Tongue (tissue), 2 donors: ENCODE measurements around the gene HMCN2. TPM values are rescaled to one million over a fixed set of nuclear protein-coding genes. Genes with fewer than 3 reads are reported as not detected.
"Not testable (repeated sequence)": the region's sequence is repeated elsewhere in the genome, so short reads cannot be mapped to it uniquely, and the experiment has no call there.

Experiments
- DNase-seq: peaks from one replicate; pipeline ENCODE4 v3.0.0-alpha.2; 2015
- total RNA-seq: library from RNA; depleted of rRNA; stranded (reverse); fragments of >200 nt; gene quantifications from one replicate; pipeline ENCODE4 v1.2.3, GENCODE V29; 2014

HMCN2 gene
- total RNA-seq, 1 donor from 2014 or later: 30.9 TPM

DNA sequence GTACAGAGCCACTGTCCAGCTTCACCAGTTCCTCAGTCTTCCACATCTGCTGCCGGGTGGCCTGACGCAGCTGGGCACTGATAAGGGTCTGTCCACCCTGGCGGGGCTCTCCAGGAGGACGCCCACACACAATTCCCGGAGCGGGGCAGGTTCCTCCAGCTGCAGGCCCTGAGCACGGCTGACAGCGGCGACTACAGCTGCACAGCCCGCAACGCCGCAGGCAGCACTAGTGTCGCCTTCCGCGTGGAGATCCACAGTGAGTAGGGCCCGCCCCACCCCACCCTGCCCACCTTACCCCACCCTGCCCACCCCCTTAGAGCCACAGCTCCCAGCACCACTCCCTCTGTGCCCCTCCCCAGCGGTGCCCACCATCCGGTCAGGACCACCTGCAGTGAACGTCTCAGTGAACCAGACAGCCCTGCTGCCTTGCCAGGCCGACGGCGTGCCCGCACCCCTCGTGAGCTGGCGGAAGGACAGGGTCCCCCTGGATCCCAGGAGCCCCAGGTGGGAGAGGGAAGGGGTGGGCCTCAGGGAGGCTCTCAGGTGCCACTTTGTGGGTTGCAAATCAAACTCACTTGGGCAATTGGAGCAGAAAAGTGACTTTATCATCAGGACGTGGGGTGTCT is 130.4 kb downstream of the HMCN2 start:
- no peak for DNase-seq

DNA sequence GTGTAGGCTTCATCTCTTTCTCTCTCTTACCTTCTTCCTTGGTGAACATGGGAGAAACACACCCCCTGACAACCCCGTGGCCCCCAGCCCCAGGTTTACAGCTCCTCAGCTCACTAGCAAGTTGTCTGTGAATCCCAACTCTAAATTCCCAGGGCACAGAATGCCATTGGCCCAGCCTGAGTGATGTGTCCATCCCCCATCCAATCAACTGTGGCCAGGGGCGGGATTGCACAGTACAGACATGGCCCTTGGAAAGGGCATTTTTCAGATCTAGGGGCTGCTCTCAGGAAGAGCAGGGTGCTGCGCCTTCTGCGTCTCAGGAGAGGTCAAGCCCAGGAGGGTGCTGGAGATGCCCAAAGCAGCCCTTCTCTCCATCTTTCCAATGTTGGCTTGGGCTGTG is 131.0 kb downstream of the HMCN2 start:
- no peak for DNase-seq

DNA sequence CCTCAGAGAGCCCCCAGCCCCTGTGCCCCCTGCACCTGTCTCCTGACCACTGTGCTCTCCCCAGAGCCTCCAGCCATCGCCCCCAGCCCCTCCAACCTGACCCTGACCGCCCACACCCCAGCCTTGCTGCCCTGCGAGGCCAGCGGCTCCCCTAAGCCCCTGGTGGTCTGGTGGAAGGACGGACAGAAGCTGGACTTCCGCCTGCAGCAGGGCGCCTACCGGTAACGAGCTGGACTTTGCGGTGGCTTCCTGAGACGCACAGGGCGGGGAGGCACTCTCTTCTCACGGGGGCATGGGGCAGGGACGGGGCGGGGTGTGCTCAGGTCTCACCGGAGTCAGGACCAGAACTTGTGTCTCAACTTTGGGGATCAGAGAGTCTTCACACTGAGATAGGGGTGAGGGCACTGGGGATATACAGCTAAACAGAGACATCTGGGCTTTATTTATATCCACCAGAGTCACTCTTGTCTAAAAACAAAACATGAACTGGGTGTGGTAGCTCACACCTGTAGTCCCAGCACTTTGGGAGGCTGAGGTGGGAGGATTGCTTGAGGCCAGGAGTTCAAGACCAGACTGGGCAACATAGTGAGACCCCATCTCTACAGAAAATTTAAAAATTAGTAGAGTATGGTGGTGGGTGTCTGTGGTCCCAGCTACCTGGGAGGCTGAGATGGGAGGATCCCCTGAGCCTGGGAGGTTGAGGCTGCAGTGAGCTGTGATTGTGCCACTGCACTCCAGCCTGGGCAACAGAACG is 133.1 kb downstream of the HMCN2 start:
- no peak for DNase-seq

DNA sequence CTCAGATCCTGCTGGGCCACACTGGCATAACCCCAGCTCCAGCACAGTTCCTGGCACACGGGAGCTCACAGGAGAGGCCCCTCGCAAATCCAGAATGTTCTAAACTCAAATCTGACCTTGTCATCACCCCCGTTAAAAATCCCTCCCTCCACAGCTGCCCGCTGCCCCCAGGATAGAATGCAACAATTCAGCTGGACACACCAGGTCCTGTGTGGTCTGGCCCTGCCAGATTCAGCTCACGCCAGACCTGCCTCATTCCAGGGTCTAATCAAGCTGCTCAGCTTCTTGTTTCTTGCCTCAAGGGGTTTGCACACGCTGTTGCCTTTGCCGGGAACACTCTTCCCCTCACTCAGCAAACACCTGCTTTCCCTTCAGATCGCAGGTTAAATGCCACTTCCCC is 134.2 kb downstream of the HMCN2 start:
- DNase-seq: no peak

DNA sequence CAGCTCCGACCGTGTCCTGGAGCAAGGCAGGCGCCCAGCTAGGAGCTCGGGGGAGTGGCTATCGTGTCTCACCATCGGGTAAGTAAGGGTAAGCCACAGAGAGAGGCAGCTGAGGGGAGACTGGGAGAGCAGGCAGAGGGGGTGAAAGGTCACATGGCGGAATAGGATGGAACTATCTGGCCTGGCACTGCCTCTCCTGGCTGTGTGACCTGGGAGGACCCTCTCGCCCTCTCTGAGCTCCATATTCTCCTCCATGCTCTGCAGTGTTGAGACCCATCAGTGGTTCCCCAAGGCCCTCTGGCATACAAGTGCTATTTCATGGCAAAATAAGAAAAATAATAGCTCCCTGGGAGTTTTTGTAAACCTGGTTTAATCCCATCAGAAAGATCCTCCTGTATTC is 135.3 kb downstream of the HMCN2 start:
- DNase-seq: no peak

DNA sequence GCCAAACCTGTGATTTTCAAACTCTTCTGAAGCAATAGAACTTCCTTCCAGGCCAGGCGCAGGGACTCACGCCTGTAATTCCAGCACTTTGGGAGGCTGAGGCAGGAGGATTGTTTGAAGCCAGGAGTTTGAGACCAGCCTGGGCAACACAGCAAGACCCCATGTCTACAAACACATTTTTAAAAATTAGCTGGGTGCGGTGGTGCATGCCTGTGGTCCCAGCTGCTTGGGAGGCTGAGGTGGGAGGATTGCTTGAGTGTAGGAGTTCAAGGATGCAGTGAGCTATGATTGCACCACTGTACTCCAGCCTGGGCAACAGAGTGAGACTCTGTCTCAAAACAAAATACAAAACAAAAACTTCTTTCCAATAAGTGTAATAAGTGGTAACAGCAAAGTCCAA is 136.2 kb downstream of the HMCN2 start:
- DNase-seq: not testable (repeated sequence)

DNA sequence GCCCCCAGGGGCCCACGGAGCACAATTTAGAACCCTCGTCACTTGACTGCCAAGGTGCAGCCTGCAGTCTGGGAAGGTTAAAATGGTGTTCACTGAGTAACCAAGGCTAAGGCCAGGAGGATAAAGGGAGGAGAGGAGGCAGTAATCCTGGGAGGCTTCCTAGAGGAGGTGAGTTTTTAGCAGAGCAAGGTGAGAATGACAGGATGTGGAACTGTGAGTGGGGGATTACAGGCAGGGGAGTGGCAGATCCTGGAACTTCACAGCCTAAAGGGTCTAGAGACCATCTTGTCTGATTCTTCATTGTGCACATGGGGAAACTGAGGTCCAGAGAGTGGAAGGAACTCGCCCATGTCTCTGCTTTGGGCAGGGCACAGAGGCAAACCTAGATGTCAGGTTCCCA is 136.7 kb downstream of the HMCN2 start:
- no peak for DNase-seq

DNA sequence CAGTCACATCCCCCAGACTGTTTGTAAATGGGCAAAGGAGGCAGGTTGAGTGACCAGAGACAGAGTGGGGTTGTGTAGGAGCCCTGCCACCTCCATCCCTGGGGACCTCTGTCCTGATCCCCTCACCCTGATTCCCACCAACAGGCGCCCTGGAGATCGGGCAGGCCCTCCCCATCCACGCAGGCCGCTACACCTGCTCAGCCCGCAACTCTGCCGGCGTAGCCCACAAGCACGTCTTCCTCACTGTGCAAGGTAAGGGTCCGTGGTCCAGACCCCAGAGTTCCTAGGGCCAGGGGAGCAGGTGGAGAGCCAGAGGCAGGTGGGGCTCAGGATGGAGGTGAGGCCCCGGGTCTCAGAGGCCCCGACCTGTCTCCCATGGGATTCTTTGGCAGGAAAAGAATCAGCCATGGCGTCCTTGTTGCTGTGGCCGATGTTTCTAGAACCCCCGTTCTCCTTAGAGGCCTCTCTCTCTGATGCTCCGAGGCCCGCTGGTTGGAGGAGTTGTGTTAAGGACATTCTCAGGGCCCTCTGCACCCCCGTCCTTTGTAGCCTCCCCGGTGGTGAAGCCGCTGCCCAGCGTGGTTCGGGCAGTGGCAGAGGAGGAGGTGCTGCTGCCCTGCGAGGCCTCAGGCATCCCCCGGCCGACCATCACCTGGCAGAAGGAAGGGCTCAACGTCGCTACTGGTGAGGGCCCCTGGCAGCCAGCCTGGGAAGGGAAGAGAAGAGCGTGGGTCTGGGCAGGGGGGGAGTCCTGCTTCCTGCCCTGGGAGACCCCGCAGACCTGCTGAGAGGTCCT is 137.3 kb downstream of the HMCN2 start:
- DNase-seq: no peak

DNA sequence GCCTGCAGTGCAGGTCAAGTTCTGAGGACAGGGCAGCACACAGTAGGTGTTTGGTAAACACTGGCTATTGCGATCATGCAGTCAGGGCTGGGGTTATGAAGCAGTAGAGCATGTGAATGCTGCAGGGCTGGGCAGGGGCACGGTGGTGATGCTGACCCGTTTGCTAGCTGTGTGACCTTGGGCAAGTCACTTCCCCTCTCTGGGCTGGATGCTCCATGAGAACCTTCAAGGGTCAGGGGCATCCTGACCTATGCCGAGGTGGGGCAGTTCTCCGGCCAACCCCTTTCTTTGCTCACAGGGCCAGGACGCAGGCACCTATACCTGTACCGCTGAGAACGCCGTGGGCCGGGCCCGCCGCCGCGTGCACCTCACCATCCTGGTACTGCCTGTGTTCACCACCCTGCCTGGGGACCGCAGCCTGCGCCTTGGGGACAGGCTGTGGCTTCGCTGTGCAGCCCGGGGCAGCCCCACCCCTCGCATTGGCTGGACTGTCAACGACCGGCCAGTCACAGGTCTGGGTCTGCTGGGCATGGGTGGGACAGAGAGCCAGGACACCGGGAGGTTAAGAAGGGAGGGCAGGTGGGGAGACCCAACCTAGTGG is 140.2 kb downstream of the HMCN2 start:
- no peak for DNase-seq

DNA sequence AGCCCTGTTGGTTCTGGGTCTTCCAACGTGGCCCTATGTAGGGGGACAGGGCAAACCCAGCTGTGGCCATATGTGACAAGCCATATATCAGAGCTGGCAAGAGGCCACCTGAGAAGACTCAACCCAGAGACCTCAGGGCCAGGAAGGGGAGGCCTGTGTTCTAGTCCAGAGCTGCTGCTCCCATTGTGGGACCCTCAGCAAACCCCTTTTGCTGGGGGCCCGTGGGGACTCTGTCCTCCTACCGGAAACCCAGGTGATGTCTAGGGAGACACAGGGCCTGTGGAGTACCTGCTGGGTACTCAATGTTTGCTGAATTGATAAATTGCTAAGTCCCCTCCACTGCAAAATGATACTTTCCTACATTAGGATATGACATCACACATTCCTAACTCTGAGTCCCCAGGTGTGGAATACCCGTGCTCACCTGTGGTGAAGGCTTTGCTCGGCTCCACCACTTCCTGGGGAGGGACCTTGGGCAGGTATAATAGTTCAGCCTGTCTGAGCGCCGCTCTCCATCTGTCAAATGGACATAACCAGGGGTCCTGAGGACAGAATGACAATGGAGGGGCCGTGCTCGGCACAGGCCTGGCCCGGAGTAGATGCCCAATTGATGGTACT is 140.8 kb downstream of the HMCN2 start:
- DNase-seq: no peak

DNA sequence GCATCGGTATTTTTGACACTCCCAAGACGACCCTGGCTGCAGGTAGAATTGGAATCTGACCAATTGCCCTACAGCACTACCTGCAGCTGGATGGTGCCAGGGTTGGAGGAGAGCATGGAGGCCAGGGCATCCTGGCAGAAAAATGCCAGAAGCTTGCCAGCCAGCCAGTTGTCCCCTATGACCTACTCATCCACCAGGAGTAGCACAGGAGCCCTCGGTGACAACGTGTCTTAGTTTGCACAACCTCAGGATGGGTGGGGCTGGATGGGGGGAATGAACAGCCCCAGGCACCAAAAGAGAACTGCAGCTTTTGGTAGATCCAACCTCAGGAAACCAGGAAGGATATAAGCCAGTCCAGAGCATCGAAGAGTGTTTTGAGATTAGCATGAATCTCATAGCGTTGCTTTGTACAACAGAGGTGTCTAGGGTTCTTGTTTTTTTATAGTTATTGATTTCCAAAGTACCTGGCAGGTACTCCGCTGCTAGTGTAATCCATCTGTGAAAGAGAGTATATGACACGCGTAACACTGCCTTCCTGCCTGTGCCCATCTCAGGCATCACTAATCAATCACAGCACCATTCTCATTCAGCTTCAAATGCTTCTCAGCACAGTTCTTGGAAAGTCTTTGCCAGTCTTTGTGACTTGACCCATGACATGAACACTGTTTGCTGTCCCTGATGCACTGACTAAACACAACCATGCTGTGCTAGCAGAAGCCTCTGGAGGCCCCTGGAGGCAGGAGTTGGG is 142.5 kb downstream of the HMCN2 start:
- no peak for DNase-seq

DNA sequence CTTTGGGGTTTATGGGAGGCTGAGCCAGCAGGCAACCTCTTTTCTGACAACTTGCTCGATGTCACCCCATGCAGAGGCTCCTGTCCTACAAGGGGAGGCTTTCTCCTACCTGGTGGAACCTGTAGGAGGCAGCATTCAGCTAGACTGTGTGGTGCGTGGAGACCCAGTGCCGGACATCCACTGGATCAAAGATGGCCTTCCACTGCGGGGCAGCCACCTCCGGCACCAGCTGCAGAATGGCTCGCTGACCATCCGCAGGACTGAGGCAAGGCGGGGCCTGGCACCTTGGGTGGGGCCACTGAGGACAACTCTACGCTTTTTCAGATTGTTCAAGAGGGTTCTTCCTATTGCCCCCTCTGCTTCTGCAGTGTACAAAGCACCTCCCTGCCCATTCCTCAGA is 143.1 kb downstream of the HMCN2 start:
- DNase-seq: no peak

DNA sequence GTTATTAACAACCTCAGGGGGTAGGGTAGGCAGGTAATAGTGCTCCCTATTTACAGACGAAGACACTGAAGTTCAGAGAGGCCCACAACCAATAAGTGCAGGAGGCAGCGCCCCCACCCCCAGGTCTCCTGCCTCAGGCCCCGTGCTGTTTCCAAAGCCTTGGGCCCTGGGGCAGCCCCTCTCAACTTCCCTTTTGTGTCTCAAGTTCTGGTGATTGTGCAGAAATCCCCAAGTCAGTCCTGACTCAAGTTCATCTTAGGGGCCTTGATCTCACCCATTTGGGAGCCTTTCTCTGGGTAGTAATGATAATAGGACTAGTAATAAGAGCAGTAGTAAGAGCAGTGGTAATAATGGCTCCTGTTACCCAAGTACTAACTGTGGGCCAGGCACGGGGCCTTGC is 143.7 kb downstream of the HMCN2 start:
- DNase-seq: no peak

DNA sequence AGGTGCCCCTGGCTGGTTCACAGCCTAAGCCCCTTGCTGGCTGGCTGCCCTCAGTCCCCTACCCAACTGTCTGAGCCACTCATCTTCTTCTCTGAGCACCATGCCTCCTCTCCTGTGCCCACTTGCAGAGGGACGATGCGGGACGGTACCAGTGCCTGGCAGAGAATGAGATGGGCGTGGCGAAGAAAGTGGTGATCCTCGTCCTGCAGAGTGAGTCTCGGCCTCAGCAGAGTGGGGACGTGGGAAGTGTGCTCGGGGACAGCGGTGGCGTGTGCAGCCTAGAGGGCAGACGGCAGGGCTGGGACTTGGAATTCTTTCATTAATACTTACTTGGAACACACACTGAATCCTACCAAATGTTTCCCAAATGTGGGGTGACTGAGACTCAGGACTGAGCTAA is 144.9 kb downstream of the HMCN2 start:
- DNase-seq: no peak

DNA sequence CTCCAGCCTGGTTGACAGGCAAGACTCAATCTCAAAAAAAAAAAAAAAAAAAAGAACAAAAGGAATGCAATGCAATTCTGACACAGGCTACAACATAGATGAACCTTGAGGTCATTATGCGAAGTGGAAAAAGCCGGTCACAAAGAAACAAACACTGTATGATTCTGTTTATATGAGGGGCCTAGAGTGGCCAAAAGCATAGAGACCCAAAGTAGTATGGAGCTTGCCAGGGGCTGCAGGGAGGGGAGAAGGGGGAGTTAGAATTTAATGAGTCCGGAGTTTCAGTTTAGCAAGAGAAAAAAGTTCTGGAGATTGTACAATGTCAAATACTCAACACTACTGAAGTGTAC is 146.0 kb downstream of the HMCN2 start:
- no peak for DNase-seq

DNA sequence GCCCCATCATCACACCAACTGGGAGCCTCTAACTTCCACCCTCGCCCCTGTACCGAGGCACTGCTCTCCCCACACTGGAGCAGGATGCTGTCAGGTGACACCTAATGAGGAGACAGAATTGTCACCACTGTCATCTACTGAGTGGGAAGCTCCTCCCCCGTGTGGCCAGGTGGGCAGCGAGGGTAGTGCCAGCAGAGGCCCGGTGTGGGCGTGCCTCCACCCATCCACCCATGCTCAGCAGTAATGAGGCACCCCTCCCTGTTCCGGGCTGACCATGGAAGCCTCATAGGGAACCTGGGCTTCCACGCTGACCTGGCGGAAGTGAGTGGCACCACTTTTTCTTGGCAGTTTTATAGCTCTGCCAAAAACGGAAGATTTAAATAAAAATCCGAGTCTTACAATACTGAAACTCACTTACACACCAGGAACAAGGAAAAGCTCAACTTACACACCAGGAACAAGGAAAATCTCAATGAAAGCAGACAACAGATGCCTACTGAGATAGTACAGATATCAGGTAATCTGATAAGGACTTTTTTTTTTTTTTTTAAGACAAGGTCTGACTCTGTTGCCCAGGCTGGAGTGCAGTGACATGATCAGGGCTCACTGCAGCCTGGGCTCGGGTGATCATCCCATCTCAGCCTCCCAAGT is 148.6 kb downstream of the HMCN2 start:
- no peak for DNase-seq

DNA sequence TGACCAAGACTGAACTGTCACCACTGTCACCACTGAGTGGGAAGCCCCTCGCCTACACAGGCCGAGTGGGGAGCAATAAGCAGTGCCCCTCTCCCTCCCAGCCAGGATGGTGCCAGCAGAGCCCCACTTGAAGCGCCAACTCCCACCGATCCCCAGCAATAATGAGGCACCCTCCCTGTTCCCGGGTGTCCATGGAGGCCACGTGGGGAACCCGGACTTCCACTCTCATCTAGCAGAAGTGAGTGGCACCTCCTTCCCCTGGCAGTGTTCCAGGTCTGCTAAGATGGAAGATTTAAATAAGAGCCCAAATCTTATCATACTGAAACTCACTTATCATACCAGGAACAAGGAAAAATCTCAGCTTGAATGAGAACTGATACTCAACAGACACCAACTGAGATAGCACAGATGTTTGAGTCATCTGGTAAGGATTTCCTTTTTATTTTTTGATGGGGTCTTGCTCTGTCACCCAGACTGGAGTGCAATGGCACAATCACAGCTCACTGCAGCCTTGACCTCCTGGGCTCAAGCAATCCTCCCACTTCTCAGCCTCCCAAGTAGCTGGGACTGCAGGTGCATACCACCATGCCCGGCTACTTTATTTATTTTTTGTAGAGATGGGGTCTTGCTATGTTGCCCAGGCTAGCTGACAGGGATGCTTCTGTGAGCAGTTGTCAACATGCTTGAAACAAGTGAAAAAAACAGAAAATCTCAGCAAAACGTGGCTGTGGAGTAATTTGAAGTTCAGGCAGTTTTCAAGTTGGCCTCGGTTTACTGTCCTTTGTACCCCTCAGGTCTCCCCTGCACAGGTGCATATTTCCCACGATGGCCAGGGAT is 149.6 kb downstream of the HMCN2 start:
- no peak for DNase-seq

DNA sequence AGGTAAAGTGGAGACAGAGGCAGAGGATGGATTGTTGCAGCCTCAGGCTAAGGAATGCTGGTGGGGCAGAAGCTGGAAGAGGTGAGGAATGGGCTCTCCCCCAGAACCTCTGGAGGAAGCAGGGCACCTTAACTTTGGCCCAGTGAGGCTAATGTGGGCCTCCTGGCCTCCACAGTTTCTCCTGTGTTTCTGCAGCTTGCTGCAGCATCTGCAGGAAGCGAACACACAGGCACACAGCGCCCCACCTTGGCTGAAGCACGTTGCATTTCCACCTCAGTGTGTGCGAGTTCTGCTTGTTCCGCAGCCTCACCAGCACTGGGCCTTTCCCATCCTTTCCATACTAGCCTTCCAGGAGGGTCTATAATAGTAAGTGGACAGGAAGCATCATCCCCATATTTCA is 152.0 kb downstream of the HMCN2 start:
- DNase-seq: no peak

DNA sequence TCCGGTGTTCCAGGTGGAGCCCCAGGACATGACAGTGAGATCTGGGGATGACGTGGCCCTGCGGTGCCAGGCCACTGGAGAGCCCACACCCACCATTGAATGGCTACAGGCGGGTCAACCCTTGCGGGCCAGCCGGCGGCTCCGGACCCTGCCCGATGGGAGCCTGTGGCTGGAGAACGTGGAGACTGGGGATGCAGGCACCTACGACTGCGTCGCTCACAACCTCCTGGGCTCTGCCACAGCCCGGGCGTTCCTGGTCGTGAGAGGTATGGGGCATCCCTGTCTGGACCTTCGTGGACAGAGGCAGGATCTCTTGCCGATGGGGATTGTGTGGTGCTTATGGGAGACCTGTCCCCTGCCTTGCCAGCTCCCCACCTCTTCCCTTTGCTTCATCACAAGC is 153.2 kb downstream of the HMCN2 start:
- no peak for DNase-seq

DNA sequence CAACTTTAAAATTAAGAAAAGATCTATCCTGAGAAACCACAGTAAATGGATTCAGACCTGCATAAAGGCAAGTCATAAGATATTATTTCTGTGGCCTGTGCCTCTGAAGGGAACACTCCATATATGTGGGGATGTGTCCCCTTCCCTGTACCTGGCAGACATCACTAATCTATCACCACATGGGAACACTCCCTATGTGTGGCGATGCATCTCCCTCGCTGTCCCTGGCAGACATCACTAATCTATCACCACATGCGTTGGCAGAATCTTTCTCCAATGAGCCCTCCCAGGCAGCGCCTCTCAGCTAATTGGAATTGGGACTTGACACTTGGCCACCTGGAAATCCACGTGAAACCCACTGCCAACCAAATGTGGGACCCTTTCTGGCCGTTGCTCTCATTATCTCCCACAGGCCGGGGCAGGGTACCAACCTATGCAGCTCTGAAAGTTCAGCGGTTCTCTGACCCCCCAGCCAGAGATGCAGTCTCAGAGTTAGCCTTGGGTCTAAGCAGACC is 154.0 kb downstream of the HMCN2 start:
- no peak for DNase-seq
